Mononuclear cell (primary cell): ENCODE data around the gene KNL1. TPM values are rescaled to one million over a fixed set of nuclear protein-coding genes. Genes with fewer than 3 reads are reported as not detected.
"Not testable (repeated sequence)": the region's sequence is repeated elsewhere in the genome, so short reads cannot be mapped to it uniquely, and the experiment has no call there.

Experiments used
- H3K27me3 ChIP-seq: 2 replicates; pipeline ENCODE4 v1.6.0; 2011; ENCODE audit warnings: low read length, control low read depth; ENCODE audit not compliant: insufficient read depth
- H3K4me1 ChIP-seq: 2 replicates; pipeline ENCODE4 v1.5.1; 2011; ENCODE audit warnings: mild to moderate bottlenecking, low read length, control low read depth; ENCODE audit not compliant: insufficient read depth
- H3K4me3 ChIP-seq: 2 replicates; pipeline ENCODE4 v1.5.1; 2011; ENCODE audit warnings: mild to moderate bottlenecking, low read length, moderate library complexity
- H3K9me3 ChIP-seq: 2 replicates; pipeline ENCODE4 v1.5.1; 2011; ENCODE audit warnings: low read depth, mild to moderate bottlenecking, control low read depth, low read length
- total RNA-seq: library from RNA; depleted of rRNA; stranded (reverse); fragments of >200 nt; gene quantifications from one replicate; pipeline ENCODE4 v1.2.3, GENCODE V29; 2012

The KNL1 gene
- total RNA-seq, 1 donor: 3.3 TPM

DNA sequence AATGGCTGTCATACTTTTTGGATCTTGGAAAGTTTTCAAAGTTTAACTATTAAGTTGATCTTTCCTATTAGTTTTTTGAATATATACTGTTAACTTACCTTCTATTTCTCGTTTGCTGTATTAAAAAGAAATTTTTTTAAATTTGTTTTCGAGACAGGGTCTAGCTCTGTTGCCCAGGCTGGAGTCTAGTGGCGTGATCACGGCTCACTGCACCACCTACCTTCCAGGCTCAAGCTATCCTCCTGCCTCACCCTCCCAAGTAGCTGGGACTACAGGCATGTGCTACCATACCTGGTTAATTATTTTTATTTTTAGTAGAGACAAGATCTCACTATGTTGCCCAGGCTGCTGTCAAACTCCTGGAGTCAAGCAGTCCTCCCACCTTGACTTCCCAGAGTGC lies 4.6 kb downstream of the KNL1 start:
- H3K9me3 ChIP-seq: no peaks in the 10 kb centered on the region
- no peaks in the 10 kb centered on the region for H3K27me3 ChIP-seq
- H3K4me3 ChIP-seq: no peak overlapping the region
- peaks cover 8% of the 10 kb centered on the region for H3K4me1 ChIP-seq

DNA sequence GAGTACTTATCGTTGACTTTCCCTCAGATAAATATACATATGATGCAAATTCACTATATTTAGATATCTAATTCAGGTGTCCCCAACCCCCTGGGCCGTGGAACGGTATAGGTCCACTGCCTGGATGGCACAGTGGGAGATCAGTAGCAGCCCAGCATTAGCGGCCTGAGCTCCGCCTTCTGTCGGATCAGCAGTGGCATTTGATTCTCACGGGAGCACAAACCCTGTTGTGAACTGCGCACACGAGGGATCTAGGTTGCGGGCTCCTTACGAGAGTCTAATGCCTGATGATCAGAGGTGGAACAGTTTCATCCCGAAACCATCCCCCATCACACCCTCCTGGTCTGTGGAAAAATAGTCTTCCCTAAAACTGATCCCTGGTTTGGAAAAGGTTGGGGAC lies 6.9 kb downstream of the KNL1 start:
- H3K9me3 ChIP-seq: no peaks in the 10 kb centered on the region
- no peaks in the 10 kb centered on the region for H3K27me3 ChIP-seq
- H3K4me1 ChIP-seq: no peaks in the 10 kb centered on the region
- H3K4me3 ChIP-seq: no peak overlapping the region

DNA sequence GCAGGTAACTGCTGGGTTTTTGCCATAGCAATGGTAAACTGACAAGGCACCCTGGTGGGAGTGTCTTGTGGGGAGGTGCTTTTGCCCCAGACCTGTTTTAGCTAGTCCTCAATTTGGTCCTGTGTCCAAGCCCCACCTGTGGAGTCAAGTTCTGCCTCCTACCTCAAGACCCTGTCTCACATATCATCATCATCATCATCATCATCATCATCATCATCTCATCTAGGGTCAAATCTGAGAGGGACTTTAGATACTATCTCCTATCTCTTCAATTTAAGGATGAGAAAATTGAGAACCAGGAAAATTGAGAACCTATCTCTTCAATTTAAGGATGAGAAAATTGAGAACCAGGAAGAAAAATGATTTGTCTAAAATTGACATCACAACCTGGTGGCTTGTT lies 9.9 kb downstream of the KNL1 start:
- no peaks in the 10 kb centered on the region for H3K4me1 ChIP-seq
- H3K27me3 ChIP-seq: no peaks in the 10 kb centered on the region
- H3K4me3 ChIP-seq: no peak overlapping the region
- no peaks in the 10 kb centered on the region for H3K9me3 ChIP-seq

DNA sequence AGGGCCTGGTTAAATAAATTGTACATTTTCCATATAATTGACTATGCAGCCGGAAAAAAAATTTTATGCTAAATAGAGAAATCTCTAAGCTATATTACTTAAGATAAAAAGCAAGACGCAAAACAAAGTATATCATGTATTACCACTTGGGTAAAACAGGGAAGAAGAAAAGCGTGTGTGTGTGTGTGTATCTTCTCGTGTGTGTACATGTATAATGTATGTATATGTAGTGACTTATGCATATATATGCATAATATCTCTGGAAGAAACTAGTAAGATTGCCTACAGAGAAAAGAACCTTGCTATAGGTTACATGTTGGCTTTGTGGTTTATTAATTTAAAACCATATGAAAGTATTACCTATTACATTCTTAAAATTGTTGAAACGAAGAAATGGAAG lies 19.0 kb downstream of the KNL1 start:
- Histone ChIP-seq H3K4me3 (no peak overlapping the region), H3K9me3 (no peaks in the 10 kb centered on the region), H3K27me3 (no peaks in the 10 kb centered on the region), H3K4me1 (peaks cover 5% of the 10 kb centered on the region)

DNA sequence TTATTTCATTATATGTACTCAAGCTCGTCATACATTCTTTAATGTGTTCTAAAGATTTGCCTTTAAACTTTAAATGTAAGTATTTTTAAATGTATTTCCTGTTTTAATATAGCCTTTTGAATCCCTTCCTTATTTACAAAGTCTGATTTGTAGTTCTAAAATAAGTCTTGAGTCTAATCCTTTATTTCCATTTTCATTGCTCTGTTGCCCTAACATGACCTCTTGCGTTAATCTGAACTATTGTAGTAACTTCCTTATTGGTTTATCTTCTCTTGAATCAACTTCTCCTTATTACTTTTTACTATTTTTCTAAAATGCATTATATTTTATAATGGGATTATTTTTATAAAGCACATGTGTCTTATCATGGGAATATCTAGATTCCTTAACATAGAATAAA lies 24.0 kb downstream of the KNL1 start:
- Histone ChIP-seq H3K27me3 (no peaks in the 10 kb centered on the region), H3K4me1 (peaks cover 5% of the 10 kb centered on the region), H3K4me3 (no peak overlapping the region), H3K9me3 (no peaks in the 10 kb centered on the region)

DNA sequence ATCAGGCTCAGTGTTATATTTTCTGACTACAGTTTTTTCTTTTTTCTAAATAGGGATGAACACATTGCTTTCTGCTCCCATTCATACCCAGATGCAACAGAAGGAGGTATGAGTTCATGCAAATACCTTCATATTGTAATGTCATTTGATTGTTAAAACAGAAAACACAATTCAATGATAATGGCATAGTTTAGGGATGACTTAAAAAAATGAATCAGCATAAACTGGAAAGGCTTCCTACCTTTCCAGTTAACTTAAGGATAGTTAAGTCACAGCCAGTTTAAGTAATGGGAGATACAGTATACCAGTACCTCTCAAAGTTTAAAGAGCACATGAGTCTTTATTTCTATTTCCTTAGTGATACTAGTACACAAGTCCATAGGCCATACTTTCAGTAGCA lies 24.9 kb downstream of the KNL1 start:
- no peak overlapping the region for H3K4me3 ChIP-seq
- no peaks in the 10 kb centered on the region for H3K27me3 ChIP-seq
- peaks cover 5% of the 10 kb centered on the region for H3K4me1 ChIP-seq
- no peaks in the 10 kb centered on the region for H3K9me3 ChIP-seq

DNA sequence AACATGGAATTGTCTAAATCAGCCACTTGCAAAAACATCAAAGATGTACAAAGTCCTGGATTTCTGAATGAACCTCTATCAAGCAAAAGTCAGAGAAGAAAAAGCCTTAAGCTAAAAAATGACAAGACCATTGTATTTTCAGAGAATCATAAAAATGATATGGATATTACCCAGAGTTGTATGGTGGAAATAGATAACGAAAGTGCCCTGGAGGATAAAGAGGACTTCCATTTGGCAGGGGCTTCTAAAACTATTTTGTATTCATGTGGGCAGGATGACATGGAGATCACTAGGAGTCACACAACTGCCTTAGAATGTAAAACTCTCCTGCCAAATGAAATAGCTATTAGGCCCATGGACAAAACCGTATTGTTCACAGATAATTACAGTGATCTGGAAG lies 29.3 kb downstream of the KNL1 start:
- H3K9me3 ChIP-seq: no peaks in the 10 kb centered on the region
- H3K4me1 ChIP-seq: no peaks in the 10 kb centered on the region
- no peaks in the 10 kb centered on the region for H3K27me3 ChIP-seq
- H3K4me3 ChIP-seq: no peak overlapping the region

DNA sequence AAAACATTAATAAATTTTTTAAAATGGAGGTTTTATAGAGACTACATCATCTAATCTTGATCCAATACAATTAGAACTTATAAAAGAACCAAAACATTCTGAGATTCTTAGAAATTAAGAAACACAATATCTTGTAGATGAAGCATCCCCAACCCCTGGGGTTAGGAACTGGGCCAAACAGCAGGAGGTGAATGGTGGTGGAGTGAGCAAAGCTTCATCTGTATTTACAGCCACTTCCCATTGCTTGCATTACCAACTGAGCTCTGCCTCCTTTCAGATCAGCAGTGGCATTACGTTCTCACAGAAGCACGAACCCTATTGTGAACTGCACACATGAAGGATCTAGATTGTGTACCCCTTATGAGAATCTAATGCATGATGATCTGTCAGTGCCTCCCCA lies 36.3 kb downstream of the KNL1 start:
- Histone ChIP-seq H3K9me3 (no peaks in the 10 kb centered on the region), H3K4me1 (no peaks in the 10 kb centered on the region), H3K27me3 (no peaks in the 10 kb centered on the region), H3K4me3 (no peak overlapping the region)

DNA sequence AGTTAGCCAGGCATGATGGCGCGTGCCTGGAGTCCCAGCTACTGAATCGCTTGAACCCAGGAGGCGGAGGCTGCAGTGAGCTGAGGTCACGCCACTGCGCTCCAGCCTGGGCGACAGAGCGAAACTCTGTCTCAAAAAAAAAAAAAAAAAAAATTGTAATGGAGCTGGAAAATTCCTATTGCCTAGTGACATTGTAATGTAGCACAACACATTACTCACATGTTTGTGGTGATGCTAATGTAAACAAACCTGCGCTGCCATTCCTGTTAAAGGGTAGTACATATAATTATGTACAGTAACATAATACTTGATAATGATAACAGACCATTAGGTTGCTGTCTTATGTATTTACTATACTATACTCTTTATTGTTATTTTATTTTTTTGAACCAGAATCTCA lies 39.1 kb downstream of the KNL1 start:
- Histone ChIP-seq H3K27me3 (no peaks in the 10 kb centered on the region), H3K9me3 (no peaks in the 10 kb centered on the region), H3K4me1 (no peaks in the 10 kb centered on the region), H3K4me3 (no peak overlapping the region)

DNA sequence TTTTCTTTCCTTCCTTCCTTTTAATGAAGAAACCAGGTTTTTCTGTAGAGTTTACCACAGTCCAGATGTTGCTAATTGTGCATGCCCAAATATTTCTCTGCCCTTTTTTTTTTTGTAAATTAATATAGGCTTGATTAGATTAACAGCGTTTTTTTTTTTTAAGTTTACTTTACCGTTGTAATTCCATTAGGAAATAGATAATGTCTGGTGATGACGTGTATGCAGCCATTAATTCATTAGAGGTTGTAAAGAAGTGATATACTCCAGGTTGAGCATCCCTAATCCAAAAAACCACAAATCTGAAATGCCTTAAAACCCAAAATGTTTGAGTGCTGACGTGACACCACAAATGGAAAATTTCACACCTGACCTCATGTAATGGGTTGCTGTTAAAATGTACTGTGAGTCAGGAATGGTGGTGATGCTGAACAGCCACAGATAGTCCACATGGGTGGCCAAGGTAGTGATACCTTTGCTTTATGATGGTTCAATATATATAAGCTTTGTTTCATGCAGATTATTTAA lies 43.2 kb downstream of the KNL1 start:
- no peaks in the 10 kb centered on the region for H3K27me3 ChIP-seq
- no peaks in the 10 kb centered on the region for H3K4me1 ChIP-seq
- H3K9me3 ChIP-seq: no peaks in the 10 kb centered on the region
- no peak overlapping the region for H3K4me3 ChIP-seq

DNA sequence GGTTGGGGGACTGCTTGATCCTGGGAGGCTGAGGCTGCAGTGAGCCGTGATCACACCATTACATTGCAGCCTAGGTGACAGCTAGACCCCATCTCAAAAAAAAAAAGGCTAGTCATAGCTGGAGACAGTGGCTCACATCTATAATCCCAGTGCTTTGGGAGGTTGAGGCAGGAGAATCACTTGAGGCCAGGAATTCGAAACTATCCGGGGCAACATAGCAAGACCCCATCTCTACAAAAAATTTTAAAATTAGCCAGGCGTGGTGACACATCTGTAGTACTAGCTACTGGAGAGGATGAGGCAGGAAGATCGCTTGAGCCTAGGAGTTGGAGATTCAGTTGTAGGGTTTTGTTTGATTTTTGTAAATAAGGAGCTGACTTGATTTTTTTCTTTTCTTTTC lies 45.6 kb downstream of the KNL1 start:
- H3K27me3 ChIP-seq: no peaks in the 10 kb centered on the region
- H3K4me3 ChIP-seq: no peak overlapping the region
- no peaks in the 10 kb centered on the region for H3K4me1 ChIP-seq
- H3K9me3 ChIP-seq: no peaks in the 10 kb centered on the region

DNA sequence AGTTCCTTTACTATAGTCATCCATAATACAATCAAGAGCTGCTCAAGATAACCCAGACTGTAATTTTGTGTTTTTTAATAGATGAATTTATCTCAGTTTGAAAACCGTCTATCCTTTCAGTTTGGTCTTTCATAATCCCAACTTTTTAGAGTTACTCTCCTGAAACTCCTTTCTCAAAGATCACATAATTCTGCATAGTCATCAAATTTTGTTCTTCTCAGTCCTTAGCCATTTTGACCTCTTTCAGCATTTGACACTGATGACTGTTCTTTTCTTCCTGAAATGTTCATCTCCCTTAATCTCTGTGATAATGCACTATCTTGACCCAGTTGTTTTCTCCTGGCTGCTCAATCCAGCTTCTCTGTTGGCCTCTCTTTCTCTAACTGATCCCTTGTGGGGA lies 53.5 kb downstream of the KNL1 start:
- Histone ChIP-seq H3K27me3 (no peaks in the 10 kb centered on the region), H3K4me1 (no peaks in the 10 kb centered on the region), H3K4me3 (no peak overlapping the region), H3K9me3 (no peaks in the 10 kb centered on the region)

DNA sequence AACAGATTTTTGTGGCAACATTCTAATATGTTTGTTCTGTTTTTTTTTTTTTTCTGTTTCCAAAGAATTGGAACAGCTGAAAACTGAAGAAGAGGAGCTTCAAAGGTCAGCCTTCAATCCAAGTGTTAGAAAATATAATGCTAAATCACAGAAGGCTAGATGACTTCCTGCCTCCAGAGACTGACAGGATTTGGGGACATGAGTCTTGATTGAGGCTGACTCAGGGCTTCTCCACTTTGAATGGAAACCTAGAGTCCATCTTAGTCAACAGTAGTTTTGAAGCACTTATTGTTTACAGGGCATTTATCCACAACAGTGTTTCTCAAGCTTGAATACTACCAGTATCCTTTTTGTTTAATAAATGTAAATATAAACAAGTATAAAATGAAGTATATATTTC lies 56.4 kb downstream of the KNL1 start:
- Histone ChIP-seq H3K4me3 (no peak overlapping the region), H3K9me3 (no peaks in the 10 kb centered on the region), H3K4me1 (no peaks in the 10 kb centered on the region), H3K27me3 (no peaks in the 10 kb centered on the region)

DNA sequence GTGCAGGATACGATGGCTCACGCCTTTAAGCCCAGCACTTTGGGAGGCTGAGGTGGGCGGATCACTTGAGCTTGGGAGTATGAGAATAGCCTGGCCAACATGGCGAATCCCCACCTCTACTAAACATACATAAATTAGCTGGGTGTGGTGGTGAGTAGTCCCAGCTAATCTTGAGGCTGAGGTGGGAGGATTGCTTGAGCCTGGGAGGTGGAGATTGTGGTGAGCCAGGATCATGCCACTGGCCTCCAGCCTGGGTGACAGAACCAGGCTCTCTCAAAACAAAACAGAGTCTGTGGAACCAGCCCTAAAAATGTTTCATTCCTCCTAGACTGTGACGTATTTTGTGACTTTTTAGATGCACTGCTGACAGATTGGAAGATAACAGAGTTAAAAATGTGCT lies 66.6 kb downstream of the KNL1 start:
- Histone ChIP-seq H3K4me3 (no peak overlapping the region), H3K27me3 (no peaks in the 10 kb centered on the region)

DNA sequence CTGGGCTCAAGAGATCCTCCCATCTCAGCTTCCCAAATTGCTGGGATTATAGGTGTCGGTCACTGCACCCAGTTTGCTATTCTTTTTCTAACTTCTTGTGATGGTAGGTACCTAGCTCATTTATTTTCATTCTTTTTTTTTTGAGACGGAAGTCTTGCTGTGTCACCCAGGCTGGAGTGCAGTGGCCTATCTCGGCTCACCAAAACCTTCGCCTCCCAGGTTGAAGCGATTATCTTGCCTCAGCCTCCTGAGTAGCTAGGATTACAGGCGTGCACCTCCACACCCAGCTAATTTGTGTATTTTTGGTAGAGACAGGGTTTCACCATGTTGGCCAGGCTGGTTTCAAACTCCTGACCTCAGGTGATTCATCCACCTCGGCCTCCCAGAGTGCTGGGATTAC lies 70.9 kb downstream of the KNL1 start:
- Histone ChIP-seq H3K4me3 (no peak overlapping the region), H3K9me3 (no peaks in the 10 kb centered on the region), H3K27me3 (no peaks in the 10 kb centered on the region)

More for the DNA sequence above, 66.6 kb downstream of the KNL1 start:
- Histone ChIP-seq H3K4me1 (no peaks in the 10 kb centered on the region), H3K9me3 (no peaks in the 10 kb centered on the region)

DNA sequence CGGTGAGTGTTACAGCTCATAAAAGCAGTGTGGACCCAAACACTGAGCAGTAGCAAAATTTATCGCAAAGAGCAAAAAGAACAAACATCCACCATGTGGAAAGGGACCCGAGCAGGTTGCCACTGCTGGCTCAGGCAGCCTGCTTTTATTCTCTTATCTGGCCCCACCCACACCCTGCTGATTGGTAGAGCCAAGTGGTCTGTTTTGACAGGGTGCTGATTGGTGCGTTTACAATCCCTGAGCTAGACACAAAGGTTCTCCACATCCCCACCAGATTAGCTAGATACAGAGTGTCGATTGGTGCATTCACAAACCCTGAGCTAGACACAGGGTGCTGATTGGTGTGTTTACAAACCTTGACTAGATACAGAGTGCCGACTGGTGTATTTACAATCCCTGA lies 82.2 kb downstream of the KNL1 start:
- not testable (repeated sequence) for H3K27me3 ChIP-seq, H3K4me1 ChIP-seq, H3K9me3 ChIP-seq, H3K4me3 ChIP-seq

More for the DNA sequence above, 70.9 kb downstream of the KNL1 start:
- no peaks in the 10 kb centered on the region for H3K4me1 ChIP-seq

DNA sequence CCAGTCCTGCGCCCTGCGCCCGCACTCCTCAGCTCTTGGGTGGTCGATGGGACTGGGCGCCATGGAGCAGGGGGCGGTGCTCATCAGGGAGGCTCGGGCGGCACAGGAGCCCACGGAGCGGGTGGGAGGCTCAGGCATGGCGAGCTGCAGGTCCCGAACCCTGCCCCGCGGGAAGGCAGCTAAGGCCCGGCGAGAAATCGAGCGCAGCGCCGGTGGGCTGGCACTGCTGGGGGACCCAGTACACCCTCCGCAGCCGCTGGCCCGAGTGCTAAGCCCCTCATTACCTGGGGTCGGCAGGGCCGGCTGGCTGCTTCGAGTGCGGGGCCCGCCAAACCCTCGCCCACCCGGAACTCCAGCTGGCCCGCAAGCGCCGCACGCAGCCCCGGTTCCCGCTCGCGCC lies 82.9 kb downstream of the KNL1 start:
- H3K4me1 ChIP-seq, H3K9me3 ChIP-seq, H3K4me3 ChIP-seq, H3K27me3 ChIP-seq: not testable (repeated sequence)
